NT2/D1 (cell line): ENCODE data around the gene PALS2.

Source experiments
- SUZ12 ChIP-seq: IDR thresholded peaks from 2 replicates; pipeline ENCODE4 v1.6.1; 2011; ENCODE audit not compliant: insufficient read length, insufficient read depth; ENCODE audit errors: extremely low read depth
- YY1 ChIP-seq: IDR thresholded peaks from 2 replicates; pipeline ENCODE4 v1.6.1; 2011; ENCODE audit not compliant: insufficient read length, insufficient read depth

GRCh38 chr7:24578052-24578451 is 4.8 kb downstream of the PALS2 start:
- TF ChIP-seq SUZ12 (no peak), YY1 (no peak)
